PC-3 (cell line): ENCODE measurements around the gene STK32C.

ENCODE experiments used
- CTCF ChIP-seq: fragments of 300-600 bp; sonication (generic); conservative IDR thresholded peaks from 2 replicates; pipeline ENCODE4 v1.5.1; 2017; ENCODE audit warnings: antibody characterized with exemption, low read depth, mild to moderate bottlenecking, low read length
- EZH2 ChIP-seq: fragments of 300-600 bp; sonication (generic); IDR thresholded peaks from one replicate; pipeline ENCODE4 v1.6.1; 2017; ENCODE audit warnings: antibody characterized with exemption, mild to moderate bottlenecking, low read length; ENCODE audit not compliant: unreplicated experiment

GRCh38 chr10:132279873-132280645 is 27.7 kb downstream of the STK32C start:
- no peak for TF ChIP-seq CTCF
- TF ChIP-seq EZH2, result no peak
